NCI-H187 (cell line): Measurements from ENCODE around the gene SPOCK1.
"Not testable (repeated sequence)": the region's sequence is repeated elsewhere in the genome, so short reads cannot be mapped to it uniquely, and the experiment has no call there.

Experiments used
- DNase-seq, 2 experiments: peaks; one replicate each; lab custom pipeline; 2025; lab: John Stamatoyannopoulos, UW

SPOCK1 gene

GRCh38 chr5:137019229-137019628 is 479.9 kb downstream of the SPOCK1 start:
- no peak for DNase-seq

- DNase-seq: no peak
These were observed 482.3 kb downstream of the SPOCK1 start for GRCh38 chr5:137016783-137017324.

DNA sequence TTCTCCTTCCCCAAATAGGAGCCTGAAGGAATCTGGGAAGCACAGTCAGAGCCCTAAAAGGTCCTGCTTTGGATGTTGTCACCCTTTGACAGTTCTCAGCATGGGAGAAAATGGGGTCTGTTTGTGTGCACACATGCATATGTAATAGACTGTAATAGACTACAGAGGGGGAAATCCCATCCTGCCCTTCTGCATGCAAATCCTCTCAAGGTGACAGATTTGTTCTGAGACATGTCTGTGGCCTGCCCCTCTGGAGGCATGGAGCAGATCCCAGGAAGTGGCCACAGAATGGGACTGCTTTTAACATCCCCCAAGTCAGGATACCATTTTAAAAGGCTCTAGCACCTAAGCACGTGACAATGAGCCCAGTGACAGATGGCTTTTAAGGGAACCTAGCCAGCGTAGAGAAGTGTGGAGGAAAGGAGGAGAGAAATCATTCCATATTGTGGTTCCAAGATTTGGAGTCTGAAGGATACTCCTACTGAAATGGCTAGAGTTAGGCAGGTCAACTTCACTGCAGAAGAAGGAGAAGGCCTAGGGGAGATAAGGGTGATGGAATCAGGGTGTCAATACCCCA is 483.5 kb downstream of the SPOCK1 start:
- DNase-seq: no peak

DNA sequence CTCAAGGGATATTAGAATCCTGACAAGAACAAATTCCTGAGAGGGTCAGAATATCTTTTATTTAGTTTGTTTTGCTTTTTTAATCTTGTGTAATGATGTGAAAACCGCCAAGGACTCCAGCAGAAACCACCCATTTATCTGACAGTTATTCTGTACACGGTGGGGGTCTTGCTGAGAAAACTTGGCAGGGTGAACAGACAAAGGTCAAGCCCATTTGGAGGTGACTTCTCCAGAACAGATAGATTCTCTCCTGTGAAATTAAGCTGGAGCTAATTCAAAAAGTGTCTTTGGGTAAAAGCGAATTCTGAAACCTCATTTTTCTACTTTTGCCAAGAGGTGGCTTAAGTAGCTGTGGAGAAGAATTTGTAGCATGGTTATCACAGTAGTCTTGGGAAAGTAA is 484.4 kb downstream of the SPOCK1 start:
- no peak for DNase-seq

GRCh38 chr5:137010226-137010625 is 488.9 kb downstream of the SPOCK1 start:
- DNase-seq: no peak

- no peak for DNase-seq
These were observed 494.8 kb downstream of the SPOCK1 start for GRCh38 chr5:137004279-137004678.

- DNase-seq: no peak
These were observed 498.0 kb downstream of the SPOCK1 start for GRCh38 chr5:137001026-137001569.

DNA sequence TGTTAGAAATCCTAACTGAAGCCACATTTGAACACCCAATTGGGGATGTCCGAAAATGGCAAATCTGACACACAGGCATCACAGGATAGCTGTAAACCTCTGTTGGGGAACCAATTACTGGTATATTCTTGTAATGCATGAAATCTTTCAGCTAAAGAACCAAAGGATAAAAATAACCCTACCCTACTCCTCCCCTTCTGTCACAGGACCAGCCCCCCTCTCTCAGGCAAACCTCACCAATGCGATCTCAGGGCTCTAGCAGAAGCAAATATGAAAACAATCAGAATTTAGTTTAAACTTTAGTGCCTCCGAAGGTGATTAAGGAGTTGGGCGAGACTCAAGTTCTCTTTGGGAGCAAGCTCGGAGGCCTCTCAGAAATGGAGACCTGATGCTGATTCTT is 499.3 kb downstream of the SPOCK1 start:
- no peak for DNase-seq

DNA sequence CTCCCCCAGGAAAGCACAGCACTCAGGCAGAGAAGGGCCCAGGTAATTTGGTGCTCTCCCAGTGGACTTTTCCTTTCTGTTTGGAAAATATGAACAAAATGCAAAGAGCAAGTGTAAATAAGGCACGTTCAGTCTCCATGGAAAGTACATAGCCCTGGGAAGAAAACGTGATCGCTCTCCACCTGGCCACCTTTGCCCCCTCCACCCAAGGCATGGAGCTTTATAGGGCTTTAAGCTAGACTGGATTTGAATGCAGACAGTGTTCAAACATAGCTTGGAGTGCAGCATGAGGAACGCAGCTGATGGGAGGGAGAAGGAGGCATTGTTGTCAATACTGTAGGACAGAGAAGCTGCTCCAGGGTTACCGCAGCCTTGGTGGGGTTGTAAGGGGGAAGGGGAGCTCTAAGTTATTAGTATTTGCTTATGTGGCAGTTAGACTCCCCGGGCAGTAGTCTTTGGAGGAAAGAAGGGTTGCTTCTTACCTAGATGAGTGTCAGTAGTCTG is 500.2 kb downstream of the SPOCK1 start:
- no peak for DNase-seq

GRCh38 chr5:136994154-136994553 is 505.0 kb downstream of the SPOCK1 start:
- no peak for DNase-seq

DNA sequence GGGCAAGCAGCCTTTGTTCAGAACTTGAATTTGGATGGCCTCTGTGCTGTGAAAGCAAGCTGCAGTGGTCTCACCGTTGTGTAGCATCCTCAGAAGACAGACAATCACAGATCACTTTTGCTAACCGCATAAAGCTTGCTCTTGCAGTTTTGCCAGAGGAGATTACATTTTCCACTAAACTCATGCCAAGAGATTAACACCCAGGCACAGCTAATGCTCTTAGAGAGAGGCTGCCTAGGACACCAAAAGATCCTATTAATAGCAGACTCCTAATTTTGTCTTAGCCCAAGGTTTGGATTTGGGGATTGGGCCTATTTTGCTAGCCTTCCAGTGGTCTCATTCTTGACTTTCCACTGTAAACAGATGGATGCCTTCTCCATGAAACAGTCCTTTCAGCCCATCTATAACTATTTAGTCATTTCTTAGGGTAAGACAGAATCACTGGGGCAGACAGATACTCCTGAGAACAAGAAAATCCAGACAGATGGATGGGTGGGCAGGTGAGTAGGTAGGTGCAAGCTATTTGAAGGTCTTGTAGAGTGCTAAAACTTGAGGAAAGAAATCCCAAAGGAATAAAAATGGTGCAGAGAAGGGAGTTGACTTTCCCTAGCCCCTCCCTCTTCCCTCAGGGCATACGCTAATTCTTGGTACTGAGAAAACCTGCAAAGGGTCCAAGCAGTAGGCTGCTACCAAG is 506.2 kb downstream of the SPOCK1 start:
- DNase-seq: no peak

DNA sequence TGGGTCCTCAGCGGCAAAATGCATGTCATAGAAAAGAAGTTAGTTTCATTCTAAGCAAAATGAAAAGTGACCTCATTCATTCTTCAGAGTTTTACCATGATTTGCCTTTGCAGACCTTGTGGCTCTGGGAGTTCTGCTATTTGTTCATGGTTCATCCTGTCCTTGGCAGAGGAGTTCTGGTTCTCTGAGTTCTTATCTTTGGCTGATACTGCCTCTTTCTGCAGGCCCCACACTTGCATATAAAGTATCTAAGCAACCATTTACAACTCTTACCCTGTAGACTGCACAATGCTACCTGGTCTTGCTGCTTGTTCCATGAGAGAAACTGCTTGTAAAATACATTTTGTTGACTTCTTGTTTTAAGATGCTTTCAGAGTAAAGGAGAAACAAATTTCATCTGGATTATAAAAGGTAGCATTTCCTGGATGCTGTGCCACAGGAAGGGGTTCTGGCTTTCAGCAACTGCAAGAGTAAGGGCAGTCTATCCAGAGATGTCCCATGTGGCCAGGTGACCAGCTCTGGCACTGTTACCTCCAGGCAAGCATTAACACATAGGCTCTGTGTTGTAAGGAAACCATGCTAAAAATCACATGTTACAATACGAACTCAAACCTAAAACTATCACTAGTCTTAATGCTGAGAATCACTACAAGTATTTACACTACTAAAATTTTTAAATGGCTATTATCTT is 513.2 kb downstream of the SPOCK1 start:
- no peak for DNase-seq

DNA sequence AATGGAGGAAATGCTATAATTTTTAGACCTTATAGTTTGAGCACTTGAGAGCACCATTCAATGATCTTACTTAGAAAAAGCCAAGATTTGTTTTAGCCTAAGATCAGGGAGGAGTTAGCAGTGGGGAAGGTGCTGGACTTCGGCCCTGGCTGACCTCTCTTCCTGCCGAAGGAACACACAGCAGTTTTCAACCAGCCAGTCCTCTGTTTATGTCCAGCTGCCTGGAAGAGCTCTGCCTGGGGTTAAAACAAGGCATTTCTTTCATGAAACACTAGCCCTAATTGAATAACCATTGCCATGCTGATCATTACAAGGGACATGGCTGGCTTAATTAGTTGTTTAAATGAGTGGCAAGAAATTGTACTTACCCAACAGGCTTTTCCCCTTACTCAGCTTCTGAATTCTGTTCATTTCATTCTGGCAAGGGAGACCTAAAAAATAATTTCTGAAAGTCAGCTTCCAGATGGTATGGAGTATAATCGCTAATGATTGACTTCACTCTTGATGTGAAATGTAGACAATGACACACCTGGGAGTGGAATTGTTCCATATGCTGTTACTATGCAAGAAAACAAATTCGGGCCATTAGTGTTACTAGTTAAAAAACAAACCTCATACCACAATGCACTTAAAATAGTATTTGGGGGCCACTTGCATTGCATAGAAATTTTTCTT is 514.2 kb downstream of the SPOCK1 start:
- no peak for DNase-seq

DNA sequence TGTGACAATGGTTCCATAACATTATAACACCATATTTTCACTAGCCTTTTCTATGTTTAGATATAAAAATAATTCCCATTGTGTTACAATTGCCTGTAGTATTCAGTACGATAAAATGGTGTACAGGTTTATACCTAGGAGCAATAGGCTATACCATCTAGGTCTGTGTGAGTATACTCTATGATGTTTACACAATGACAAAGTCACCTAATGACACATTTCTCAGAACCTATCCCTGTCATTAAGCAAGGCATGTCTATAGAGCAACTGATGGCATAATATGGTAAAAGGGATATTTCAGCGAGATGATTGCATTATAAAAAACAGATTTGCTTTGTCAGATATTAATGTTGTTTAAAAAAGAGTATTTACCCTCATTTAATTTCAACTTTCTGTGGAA is 517.2 kb downstream of the SPOCK1 start:
- DNase-seq: no peak

DNA sequence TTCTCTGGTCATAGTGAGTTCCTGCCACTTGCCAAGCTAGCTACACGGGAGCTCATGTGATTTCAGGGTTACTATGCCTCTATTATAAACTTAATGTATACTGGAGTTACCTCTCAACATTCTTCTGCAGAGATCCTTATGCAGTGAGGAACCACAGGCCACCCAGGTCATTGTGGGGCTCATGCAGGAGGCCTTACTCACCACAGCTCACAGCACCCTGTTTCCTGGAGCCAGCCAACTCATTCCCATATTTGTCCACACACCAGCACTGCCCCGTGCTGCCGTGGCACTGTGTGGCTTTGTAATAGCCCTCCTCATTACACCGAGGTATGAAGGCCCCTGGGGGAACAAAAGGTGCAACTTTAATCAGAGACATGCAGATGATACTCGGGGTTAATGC is 520.0 kb downstream of the SPOCK1 start:
- DNase-seq: no peak

GRCh38 chr5:136963504-136963903 is 535.6 kb downstream of the SPOCK1 start:
- no peak for DNase-seq

DNA sequence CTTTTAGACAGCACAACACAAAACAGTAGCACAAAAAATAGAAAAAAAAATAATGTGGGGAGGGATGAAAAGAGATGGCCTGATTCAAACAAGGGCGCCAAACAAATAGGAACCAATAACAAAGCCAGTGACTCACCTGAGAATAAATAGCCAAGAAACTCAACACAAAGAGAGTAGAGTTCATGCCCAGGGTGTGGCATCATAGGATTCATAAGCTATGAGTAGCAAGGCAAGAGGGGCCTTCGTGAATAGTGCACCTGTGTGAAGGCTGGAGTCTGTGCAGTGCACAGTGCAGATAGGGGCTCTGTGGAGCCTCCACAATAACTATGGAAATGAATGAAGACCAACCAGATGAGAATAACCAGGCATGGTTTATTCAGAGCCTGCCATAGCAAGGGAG is 541.7 kb downstream of the SPOCK1 start:
- DNase-seq: no peak

GRCh38 chr5:136954142-136954541 is 545.0 kb downstream of the SPOCK1 start:
- DNase-seq: not testable (repeated sequence)

- not testable (repeated sequence) for DNase-seq
These were observed 545.6 kb downstream of the SPOCK1 start for GRCh38 chr5:136953346-136954069.

- no peak for DNase-seq
These were observed 571.6 kb downstream of the SPOCK1 start for GRCh38 chr5:136927571-136927970.

DNA sequence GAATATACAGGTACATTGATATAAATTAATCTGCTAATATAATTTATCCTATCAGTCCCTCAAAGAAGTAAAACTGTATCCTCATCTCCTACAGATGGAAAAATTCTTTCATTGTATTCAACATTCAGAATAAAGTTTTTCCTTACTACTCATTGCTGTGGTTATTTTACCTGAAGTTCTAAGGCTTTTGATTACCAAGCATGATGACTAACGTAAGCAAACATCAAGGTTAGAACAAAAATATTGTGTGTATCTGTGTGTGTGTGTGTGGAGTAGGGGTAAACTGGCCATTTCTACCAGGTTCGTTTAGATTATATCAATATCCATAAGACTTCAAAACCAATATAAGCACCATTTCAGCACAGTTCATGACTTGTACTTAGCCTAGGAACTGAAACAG is 573.1 kb downstream of the SPOCK1 start:
- no peak for DNase-seq
